C4-2B (cell line): ENCODE results near the gene DDX27.

Experiments
- CTCF ChIP-seq: fragments of 450-650 bp; conservative IDR thresholded peaks from 2 replicates; pipeline ENCODE4 v1.5.1; 2017; ENCODE audit warnings: mild to moderate bottlenecking
- ZFX ChIP-seq: fragments of 450-650 bp; IDR thresholded peaks from 2 replicates; pipeline ENCODE4 v1.6.1; 2017

GRCh38 chr20:49230021-49230420 is 10.8 kb downstream of the DDX27 start:
- TF ChIP-seq CTCF (no peak), ZFX (no peak)
